Measurements from ENCODE around the gene CREBBP. TPM values are rescaled to one million over a fixed set of nuclear protein-coding genes. Genes with fewer than 3 reads are reported as not detected.

The CREBBP gene
- total and polyA plus RNA-seq, 5 donors, result 19.0 to 46.4 (median 38.0) TPM

- no peak for ATAC-seq
- no peaks in the 10 kb centered on the region for H3K9me3 ChIP-seq (ENCODE audit: control insufficient read depth, low read length)
- intact Hi-C loops (cut with DNase I), result no loop called here
- H3K4me1 ChIP-seq (ENCODE audit: control insufficient read depth, insufficient read depth, low read length), result peaks cover 4% of the 10 kb centered on the region
- H3K27me3 ChIP-seq (ENCODE audit: control insufficient read depth, insufficient read depth), result no peaks in the 10 kb centered on the region
- H3K27ac ChIP-seq (ENCODE audit: low read length), result no peak overlapping the region
- WGBS, result 75% methylated on average over 9 of the region's 9 CpGs
- H3K4me3 ChIP-seq (ENCODE audit: low read length), result no peak overlapping the region
- no peak for DNase-seq
These were observed 41.7 kb downstream of the CREBBP start for GRCh38 chr16:3838600-3839401.

- 60% methylated on average over 5 of the region's 5 CpGs for WGBS
- no peak for DNase-seq
- ATAC-seq, result no peak
- intact Hi-C loops (cut with DNase I), result no loop called here
- no peaks in the 10 kb centered on the region for H3K9me3 ChIP-seq (ENCODE audit: control insufficient read depth, low read length)
- H3K4me1 ChIP-seq (ENCODE audit: control insufficient read depth, insufficient read depth, low read length), result peaks cover 4% of the 10 kb centered on the region
- H3K27ac ChIP-seq (ENCODE audit: low read length), result no peak overlapping the region
- H3K27me3 ChIP-seq (ENCODE audit: control insufficient read depth, insufficient read depth), result no peaks in the 10 kb centered on the region
- H3K4me3 ChIP-seq (ENCODE audit: low read length), result no peak overlapping the region
These were observed 42.5 kb downstream of the CREBBP start for GRCh38 chr16:3837851-3838586.

GRCh38 chr16:3836641-3837040 is 43.9 kb downstream of the CREBBP start:
- H3K4me1 ChIP-seq (ENCODE audit: control insufficient read depth, insufficient read depth, low read length), result peaks cover 3% of the 10 kb centered on the region
- ATAC-seq (peak in 1 of 2 donors; percentile 36), DNase-seq (no peak)
- intact Hi-C loops (cut with DNase I), result no loop called here
- H3K27me3 ChIP-seq (ENCODE audit: control insufficient read depth, insufficient read depth), result no peaks in the 10 kb centered on the region
- H3K9me3 ChIP-seq (ENCODE audit: control insufficient read depth, low read length), result no peaks in the 10 kb centered on the region
- H3K27ac ChIP-seq (ENCODE audit: low read length), result no peak overlapping the region
- no peak overlapping the region for H3K4me3 ChIP-seq (ENCODE audit: low read length)
- 70% methylated on average over 4 of the region's 4 CpGs for WGBS

- 95% methylated on average over 7 of the region's 7 CpGs for whole genome bisulfite sequencing
- DNase-seq, result no peak
- Histone ChIP-seq H3K9me3 (ENCODE audit: control insufficient read depth, low read length) (no peaks in the 10 kb centered on the region), H3K27me3 (ENCODE audit: control insufficient read depth, insufficient read depth) (no peaks in the 10 kb centered on the region), H3K4me3 (ENCODE audit: low read length) (no peak overlapping the region), H3K27ac (ENCODE audit: low read length) (no peak overlapping the region), H3K4me1 (ENCODE audit: control insufficient read depth, insufficient read depth, low read length) (peaks cover 5% of the 10 kb centered on the region)
- intact Hi-C loops (cut with DNase I), result no loop called here
- ATAC-seq, result no peak
These were observed 45.4 kb downstream of the CREBBP start for GRCh38 chr16:3835089-3835602.

GRCh38 chr16:3832668-3833067 is 47.8 kb downstream of the CREBBP start:
- Histone ChIP-seq H3K4me3 (ENCODE audit: low read length) (no peak overlapping the region), H3K27me3 (ENCODE audit: control insufficient read depth, insufficient read depth) (no peaks in the 10 kb centered on the region), H3K27ac (ENCODE audit: low read length) (no peak overlapping the region), H3K4me1 (ENCODE audit: control insufficient read depth, insufficient read depth, low read length) (peaks cover 6% of the 10 kb centered on the region), H3K9me3 (ENCODE audit: control insufficient read depth, low read length) (no peaks in the 10 kb centered on the region)
- WGBS, result 94% methylated on average over 4 of the region's 4 CpGs
- DNase-seq (no peak), ATAC-seq (no peak)
- intact Hi-C loops (cut with DNase I), result no loop called here

GRCh38 chr16:3830625-3831254 is 49.8 kb downstream of the CREBBP start:
- 83% methylated on average over 9 of the region's 9 CpGs for WGBS
- H3K27ac ChIP-seq (ENCODE audit: low read length), result no peak overlapping the region

GRCh38 chr16:3829631-3830536 is 50.6 kb downstream of the CREBBP start:
- Histone ChIP-seq H3K4me1 (ENCODE audit: control insufficient read depth, insufficient read depth, low read length) (peaks cover 9% of the 10 kb centered on the region), H3K27me3 (ENCODE audit: control insufficient read depth, insufficient read depth) (no peaks in the 10 kb centered on the region), H3K4me3 (ENCODE audit: low read length) (no peak overlapping the region), H3K27ac (ENCODE audit: low read length) (no peak overlapping the region), H3K9me3 (ENCODE audit: control insufficient read depth, low read length) (no peaks in the 10 kb centered on the region)
- DNase-seq (no peak), ATAC-seq (peak in 1 of 2 donors; percentile 25)
- intact Hi-C loops (cut with DNase I), result no loop called here
- WGBS, result 91% methylated on average over 6 of the region's 6 CpGs

More at GRCh38 chr16:3830625-3831254, 49.8 kb downstream of the CREBBP start:
- no peaks in the 10 kb centered on the region for H3K27me3 ChIP-seq (ENCODE audit: control insufficient read depth, insufficient read depth)
- intact Hi-C loops (cut with DNase I), result no loop called here
- H3K4me1 ChIP-seq (ENCODE audit: control insufficient read depth, insufficient read depth, low read length), result peaks cover 9% of the 10 kb centered on the region
- ATAC-seq (no peak), DNase-seq (no peak)
- H3K9me3 ChIP-seq (ENCODE audit: control insufficient read depth, low read length), result no peaks in the 10 kb centered on the region
- H3K4me3 ChIP-seq (ENCODE audit: low read length), result no peak overlapping the region

GRCh38 chr16:3825940-3826339 is 54.6 kb downstream of the CREBBP start:
- H3K27me3 ChIP-seq (ENCODE audit: control insufficient read depth, insufficient read depth), result no peaks in the 10 kb centered on the region
- no peak for ATAC-seq
- intact Hi-C loops (cut with DNase I), result no loop called here
- DNase-seq, result no peak
- WGBS, result 88% methylated on average over 4 of the region's 4 CpGs
- H3K27ac ChIP-seq (ENCODE audit: low read length), result no peak overlapping the region
- H3K4me3 ChIP-seq (ENCODE audit: low read length), result no peak overlapping the region
- peaks cover 34% of the 10 kb centered on the region for H3K4me1 ChIP-seq (ENCODE audit: control insufficient read depth, insufficient read depth, low read length)
- no peaks in the 10 kb centered on the region for H3K9me3 ChIP-seq (ENCODE audit: control insufficient read depth, low read length)

GRCh38 chr16:3825103-3825502 is 55.4 kb downstream of the CREBBP start:
- Histone ChIP-seq H3K4me1 (ENCODE audit: control insufficient read depth, insufficient read depth, low read length) (peaks cover 40% of the 10 kb centered on the region), H3K4me3 (ENCODE audit: low read length) (no peak overlapping the region), H3K27ac (ENCODE audit: low read length) (no peak overlapping the region), H3K27me3 (ENCODE audit: control insufficient read depth, insufficient read depth) (no peaks in the 10 kb centered on the region), H3K9me3 (ENCODE audit: control insufficient read depth, low read length) (no peaks in the 10 kb centered on the region)
- DNase-seq (no peak), ATAC-seq (no peak)
- intact Hi-C loops (cut with DNase I), result no loop called here
- whole genome bisulfite sequencing, result 90% methylated on average over 1 of the region's 1 CpG

GRCh38 chr16:3824121-3824795 is 56.3 kb downstream of the CREBBP start:
- H3K27ac ChIP-seq (ENCODE audit: low read length), result no peak overlapping the region
- intact Hi-C loops (cut with DNase I), result no loop called here
- DNase-seq, result no peak
- peak in 1 of 2 donors; percentile 16 for ATAC-seq
- no peak overlapping the region for H3K4me3 ChIP-seq (ENCODE audit: low read length)
- 77% methylated on average over 17 of the region's 17 CpGs for WGBS
- no peaks in the 10 kb centered on the region for H3K27me3 ChIP-seq (ENCODE audit: control insufficient read depth, insufficient read depth)
- H3K4me1 ChIP-seq (ENCODE audit: control insufficient read depth, insufficient read depth, low read length), result peaks cover 39% of the 10 kb centered on the region
- H3K9me3 ChIP-seq (ENCODE audit: control insufficient read depth, low read length), result no peaks in the 10 kb centered on the region
